GM19372 (cell line): Measurements from ENCODE around the gene MSL1.

Source experiments
- ATAC-seq: cut with Tn5 transposase; IDR thresholded peaks from one replicate; pipeline ENCODE4 v1.9.1; 2021; ENCODE audit warnings: mild to moderate bottlenecking, low read depth, moderate library complexity; ENCODE audit not compliant: unreplicated experiment

The MSL1 gene

DNA sequence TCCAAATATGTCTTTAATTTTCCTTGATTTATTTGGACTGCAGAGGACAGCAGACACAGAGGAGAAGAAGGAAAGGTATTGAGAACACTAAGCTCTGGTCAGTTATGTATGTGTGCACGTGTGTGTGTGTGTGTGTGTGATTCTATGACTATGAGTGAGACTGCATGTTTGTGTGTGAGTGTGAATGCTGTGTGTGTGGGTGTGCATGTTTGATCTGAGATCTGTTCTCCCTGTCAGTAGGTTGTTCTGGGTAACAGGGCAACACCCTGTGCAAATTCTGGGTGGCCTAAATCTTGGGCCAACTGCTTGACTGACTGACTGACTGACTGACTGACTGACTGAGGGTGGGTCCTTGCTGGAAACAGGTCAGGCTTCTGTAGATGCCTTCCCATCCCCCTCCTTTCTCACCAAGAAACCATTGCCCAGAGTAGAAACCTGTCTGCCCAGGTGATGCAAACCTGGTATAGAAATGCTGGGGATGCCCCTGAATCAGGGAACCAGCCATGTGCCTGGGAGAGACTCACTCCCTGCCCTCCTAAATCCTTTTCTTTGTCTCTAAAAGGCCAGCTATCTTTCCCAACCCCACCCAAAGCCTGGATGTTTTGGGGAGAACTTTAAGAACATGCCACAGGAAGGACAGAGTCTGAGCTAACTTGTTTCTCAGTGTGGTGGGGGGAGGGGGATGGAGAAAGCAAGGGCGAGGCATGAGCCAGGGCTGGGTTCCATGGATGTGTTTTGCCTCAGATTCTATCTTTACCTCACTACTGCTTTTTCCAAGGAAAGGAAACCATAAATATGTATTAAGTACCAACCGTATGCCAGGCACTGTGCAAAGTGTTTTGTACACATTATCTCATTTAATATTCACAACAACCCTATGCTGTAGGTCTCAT lies 16.9 kb upstream of the MSL1 start:
- ATAC-seq: no peak

GRCh38 chr17:40105861-40106759 lies 15.7 kb upstream of the MSL1 start:
- no peak for ATAC-seq

DNA sequence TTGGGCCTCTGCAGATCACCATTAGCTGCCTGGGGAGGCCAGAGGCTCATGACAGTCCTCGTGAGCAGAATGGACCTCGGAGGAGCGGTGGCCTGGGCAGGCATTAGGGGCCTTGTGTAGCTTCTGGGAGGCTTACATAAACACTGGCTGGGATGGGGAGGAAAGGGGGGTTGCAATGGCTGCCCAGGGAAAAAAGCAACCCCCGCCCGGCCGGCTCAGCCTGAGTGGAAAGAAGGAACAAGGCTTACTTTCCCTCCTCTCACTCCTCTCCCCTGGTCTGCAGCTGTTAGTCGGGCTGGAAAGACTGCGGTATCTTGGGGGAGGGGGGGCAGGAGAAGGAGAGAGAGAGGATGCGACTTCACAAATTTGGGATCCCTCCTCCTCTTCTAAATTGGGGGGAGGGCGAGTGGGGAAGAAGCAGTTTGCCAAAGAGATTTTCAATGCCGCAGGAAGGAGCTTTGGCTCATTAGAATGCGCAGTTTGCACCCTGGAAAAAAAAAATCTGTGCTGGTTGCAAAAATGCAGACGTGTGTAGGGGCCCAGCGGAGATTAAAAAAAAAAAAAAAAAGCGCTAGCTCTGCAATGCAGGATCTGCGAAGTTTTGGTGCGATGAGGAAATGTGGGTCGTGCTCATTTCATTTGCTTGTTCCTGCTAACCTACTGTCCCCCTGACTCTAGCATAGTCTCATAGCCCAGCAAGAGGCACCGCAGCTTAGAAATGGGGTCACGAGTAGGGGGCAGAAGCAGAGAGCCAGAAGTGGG lies 14.8 kb upstream of the MSL1 start:
- ATAC-seq: no peak

DNA sequence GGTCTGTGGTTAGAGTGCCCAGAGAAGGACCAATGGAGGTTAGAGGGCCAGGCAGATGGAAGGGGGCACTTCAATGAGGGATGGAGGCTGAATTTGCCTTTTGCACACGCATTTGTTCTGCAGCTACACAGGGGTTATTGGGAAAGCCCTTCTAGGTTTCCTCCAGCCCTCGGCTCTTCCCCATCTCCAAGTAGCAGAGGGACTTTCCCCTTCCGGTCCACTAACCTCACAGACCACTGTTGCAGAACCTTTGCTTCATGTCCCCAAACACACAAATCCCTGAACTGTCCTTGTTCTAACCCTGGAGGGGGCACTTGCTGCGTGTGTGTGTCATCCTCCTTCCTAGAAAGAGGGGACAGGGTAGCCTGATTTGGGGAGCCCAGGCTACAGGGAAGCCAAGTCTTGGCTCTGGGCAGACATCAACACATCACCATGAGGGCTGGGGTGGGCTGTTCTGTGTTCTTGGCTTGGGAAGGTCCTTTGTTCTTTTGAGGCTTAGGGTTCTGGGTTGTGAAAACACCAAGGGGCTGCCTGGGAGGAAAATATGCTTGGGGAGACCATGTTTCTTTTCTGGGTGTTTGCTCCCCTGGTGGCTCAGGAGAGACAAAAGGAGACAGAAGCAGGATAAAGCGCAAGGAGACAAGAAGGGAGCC lies 14.1 kb upstream of the MSL1 start:
- no peak for ATAC-seq

- ATAC-seq: no peak
These were observed 12.6 kb upstream of the MSL1 start for GRCh38 chr17:40108970-40109824.

DNA sequence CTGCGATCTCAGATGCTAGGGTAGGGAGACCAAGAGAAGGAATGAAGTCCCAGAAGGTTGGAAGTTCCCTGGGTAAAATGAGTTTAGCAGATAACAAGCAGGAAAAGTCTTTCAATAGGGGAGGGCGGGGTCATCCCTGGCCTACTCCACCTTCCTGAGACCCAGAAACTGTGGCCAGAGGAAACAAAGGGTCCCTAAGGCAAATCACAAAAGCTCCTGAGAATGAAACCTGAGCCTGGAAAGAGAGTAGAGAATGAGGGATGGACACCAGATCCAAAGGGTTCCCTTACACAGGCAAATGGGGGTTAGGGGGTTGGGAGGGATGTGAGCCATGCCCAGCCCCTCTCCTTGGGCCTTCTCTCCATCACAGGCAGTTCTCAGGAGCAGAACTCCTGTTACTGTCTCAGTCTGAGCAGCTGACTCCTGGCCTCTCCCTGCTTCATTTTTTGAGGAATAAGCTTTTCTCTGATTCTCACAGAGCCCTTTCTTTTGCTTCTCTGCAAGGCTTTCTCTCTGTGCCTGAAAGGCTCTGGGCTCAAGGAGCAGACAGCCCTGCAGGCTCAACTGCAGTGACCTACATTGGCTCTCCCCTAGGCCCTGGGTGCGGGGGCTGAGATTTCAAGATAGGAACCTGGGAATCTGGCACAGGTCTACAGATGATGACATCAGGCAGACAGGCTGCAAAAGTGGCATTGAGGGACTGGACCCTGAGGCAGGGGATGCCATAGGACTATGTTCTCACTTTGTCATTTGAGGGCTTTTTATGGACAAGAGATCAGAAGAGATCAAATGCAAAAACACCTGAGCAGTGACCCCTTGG lies 11.5 kb upstream of the MSL1 start:
- ATAC-seq: no peak

DNA sequence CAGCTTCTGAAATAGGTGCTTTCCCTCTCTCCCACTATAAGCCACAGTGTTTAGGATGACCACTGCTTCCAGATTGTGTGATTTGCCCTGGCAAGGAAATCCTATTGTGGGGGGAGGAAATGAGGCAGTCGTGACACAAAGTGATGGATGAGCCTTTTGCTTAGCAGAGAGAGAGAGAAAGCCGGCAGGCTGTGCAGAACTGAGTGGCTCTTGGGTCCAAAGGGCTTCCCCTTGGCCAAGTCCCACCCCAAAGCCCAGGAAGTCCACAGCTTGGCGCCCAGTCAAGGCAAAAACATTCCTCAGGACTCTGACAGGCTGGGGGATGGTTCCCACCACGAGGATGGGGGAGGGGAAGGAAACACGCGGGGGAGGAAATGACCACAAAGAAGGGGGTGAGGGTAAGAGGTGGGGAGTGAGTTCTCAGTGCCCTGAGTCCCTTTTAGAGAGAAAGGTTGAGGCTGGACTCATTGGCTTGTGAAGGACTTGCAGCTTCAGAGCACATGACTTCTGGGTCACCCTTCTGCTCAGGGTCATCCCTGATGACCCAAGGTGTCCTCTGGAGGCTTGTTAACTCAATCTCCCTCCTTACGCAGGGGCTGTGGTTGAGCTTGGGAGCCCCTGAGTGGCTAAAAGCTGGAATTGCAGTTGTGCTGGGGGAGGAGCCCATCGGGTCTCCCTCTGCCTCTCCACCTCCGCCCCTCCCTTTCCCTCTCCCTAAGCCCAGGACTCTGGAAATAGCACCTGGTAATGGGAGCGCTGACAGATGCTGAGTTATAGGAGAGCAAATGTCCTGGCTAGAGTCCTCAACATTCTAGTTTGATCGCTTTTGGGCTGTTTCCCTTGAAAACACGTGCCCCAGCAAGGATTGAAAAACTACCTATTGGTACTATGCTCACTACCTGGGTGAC lies 10.3 kb upstream of the MSL1 start:
- ATAC-seq: no peak

DNA sequence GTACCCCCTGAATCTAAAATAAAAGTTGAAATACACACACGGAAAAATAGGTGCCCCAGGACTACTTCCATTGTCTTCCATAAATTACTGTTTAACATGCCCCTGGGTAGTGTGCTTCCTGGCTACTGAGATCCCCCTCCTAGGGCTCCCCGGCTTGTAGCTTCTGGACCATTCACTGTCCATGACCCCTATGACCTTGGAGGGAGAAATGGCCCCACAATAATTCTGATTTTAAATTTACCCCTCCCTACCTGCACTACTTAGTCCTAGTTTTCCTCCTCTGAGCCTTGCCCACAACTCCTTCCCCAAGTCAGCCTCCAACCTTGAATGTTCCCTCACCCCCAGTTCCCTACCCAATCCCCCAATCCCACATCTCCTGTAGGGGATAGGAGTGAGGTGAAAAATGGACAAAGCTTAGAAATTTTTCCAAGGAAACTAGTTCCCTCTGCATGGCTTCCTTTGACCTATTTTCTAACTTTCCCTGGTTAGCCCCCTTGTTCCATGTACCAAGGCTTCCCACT lies 9.5 kb upstream of the MSL1 start:
- ATAC-seq: no peak

GRCh38 chr17:40112718-40113109 lies 9.1 kb upstream of the MSL1 start:
- ATAC-seq: no peak

DNA sequence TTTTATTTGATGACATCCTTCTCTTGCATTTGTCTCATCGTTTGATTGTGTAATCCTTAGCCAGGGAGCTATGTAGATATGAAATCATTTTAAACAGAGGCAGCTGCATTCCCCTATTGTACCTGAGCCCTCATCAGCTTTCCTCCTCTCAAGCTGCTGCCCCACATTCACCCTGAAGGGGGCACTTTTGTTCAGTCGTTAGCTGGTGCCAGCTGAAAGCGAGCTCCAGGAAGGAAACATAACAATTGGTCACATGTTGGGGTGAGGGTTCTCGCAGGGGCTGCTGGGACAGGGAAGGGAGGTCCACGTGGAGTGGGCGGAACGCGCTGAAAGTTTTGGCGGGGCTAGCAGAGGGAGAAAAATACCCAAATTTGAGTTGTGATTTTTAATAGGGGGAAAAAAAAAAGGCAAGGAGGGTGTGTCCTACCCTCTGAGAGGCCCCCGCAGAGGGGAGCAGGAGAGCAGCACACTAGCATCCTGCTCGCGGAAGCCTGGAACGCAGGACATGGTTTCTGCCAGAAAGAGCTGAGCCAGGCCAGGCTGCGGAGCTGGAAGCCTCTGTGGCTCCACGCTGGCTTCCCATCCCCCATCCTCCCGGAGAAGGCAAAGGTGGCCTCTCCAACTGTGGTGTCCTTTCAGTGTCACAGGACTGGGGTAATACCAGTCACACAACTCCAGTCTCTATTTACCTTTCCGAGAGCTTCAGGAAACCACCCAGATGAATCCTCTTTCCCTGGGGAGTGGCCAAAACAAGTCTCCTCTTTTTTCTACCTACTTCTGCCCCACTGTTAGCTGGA lies 8.5 kb upstream of the MSL1 start:
- ATAC-seq: peak; percentile 89

DNA sequence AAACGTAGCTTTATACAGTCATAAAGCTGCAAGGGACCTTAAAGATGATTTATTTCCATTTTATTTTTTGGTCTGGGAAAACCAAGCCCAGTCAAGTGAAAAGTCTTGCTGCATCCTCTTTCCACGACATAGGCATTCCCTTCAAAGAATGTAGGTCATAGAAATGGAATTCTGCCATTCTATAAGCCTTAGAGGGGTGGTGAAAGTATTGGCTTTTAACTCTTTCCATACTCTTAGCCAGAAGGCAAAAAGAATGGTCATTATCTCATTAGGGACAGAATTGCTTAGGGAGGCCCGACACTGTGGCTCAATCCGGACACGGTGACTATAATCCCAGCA lies 7.9 kb upstream of the MSL1 start:
- ATAC-seq: no peak

GRCh38 chr17:40115101-40115436 lies 6.7 kb upstream of the MSL1 start:
- no peak for ATAC-seq

GRCh38 chr17:40122136-40122998 lies 596 bp downstream of the MSL1 start:
- ATAC-seq: no peak

DNA sequence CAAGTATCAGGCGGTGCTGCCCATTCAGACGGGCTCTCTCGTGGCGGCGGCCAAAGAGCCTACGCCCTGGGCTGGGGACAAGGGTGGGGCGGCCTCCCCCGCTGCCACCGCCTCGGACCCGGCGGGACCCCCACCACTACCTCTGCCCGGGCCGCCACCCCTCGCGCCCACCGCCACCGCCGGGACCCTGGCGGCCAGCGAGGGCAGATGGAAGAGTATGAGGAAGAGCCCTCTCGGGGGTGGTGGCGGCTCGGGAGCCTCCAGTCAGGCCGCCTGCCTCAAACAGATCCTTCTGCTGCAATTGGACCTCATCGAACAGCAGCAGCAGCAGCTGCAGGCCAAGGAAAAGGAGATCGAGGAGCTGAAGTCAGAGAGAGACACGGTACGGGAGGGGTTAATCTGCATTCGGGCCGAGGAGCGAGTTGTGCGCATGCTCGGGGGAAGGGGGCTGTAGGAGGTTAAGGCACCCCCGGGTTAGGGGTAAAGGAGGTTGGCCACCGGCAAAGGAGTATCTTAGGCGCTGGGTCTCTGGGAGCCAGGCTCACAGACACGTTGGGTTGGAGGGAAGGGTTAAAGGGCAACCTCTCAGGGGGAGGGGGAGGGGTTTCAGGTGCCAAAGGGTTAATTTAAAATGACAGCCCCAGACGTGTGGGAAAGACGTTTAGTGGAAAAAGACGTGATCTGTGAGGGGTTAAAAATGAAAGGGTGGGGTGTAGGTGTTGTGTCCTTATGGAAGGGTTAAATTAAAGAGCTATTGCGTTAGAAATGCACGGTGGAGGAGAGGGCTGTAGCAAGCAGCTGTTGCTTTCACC lies 1.4 kb downstream of the MSL1 start:
- ATAC-seq: no peak

GRCh38 chr17:40123811-40124114 lies 2.0 kb downstream of the MSL1 start:
- ATAC-seq: no peak
